GM18517 (cell line): ENCODE results near the gene INPP4B.

Experiments used
- ATAC-seq: cut with Tn5 transposase; IDR thresholded peaks from one replicate; pipeline ENCODE4 v1.9.1; 2021; ENCODE audit warnings: mild to moderate bottlenecking, moderate library complexity; ENCODE audit not compliant: unreplicated experiment

INPP4B gene

DNA sequence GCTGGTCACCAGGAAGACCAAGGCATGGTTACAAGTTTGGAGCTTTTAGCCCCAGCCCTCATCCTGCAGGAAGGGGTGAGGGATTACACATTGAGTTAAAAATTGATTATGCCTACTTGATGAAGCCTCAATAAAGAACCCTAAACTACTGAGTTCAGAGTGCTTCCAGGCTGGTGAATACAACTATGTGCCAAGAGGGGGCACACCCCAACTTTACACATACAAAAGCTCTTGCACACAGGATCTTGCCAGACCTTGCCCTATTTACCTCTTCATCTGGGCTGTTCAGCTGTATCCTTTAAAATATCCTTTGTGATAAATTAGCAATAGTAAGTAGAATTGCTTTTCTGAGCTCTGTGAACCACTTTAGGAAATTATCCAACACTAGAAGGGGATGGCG lies 489.3 kb downstream of the INPP4B start:
- no peak for ATAC-seq

DNA sequence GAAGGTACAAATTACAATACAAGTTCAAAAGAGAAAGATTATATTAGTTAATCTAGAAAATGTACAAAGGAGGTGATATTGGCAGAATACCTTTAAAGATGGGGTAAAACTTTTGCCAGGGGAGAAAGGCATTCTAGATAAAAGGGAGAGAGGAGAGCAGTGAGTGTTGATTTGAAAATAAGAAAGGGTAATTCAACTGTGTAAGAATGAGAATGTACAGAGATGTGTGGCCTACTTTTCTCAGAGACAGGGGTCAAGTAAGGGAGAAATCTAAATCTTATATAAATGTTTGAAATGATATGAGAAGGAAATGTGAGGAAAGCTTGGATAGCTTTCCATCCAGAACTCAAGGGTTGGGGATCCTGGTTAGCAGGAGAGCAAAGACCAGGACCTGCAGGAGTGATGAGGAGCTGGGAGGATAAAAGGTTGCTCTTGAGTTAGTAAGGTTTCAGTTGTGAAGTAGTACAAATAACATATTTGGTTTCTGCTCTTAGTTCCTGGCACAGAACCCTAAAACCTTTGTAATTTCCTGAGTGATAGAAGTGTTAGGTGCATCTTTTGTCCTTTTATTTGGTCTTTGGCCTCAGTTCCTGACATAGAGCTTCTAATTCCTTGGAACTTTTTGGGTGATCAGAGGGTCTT lies 489.9 kb downstream of the INPP4B start:
- no peak for ATAC-seq

DNA sequence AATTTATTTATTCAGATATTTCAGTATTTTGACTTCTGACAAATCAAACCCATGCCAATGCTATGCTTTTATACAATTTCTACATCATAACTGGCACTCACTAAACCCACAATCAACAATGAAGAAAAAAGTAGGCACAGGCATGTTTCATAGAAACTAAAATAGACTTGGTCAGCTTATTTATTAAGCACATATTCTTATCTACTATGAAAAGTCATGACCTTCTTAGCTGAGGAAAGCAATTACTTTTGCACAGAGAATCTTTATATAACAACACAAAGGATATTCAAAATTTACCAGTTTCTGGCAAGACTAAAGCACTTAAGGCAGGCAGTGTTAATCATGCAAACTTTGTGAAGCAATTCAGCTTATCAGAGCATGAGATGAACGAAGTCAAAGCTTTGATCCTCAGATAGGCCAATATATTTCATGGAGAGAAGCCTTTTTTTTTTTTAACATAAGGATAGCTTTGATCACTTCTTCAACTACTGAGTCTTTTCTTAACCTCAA lies 490.6 kb downstream of the INPP4B start:
- no peak for ATAC-seq

DNA sequence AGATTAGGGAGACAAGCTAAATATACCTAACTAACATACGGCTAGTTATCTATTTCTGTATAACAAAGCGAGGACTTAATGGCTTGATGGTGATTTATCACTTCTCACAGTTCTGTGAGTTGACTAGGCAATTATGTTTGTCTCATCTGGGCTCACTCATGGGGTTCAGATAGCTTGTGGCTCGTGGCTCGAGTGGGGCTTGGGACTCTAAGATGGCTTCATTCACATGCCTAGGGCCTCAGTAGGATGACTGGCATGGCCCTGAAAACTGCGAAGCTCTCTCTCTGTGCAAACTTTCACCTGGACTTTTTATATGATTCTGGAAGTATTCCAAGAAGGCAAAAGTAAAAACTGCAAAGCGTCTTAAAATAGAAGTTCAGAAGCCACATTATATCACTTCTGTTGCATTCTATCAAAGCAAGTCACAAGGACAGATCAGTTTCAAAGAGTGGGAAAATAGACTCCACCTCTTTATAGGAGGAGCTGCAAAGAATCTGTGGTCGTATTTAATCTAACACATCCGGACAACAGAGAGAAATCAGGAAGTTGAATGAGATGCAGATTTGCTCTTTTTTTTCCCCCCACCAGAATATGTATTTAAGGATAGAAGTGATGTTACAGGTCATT lies 491.2 kb downstream of the INPP4B start:
- ATAC-seq = no peak

DNA sequence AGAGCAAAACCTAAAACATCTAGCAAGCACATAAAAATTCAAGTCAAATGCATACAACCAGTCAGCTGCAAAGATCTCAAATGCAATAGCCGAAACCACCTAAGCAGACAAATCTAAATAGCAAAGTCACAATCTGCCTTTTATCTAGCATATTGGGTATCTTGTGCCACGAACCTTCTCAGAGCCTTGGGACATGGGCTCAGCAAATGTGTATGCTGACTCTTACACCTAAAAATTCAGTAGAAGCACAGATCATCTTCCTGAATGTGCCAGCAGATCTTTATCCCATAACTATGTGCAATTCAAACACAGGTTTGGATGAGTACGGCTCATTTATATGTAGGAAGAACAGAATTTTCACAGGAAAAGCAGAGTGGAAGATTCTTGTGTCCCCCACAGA lies 492.1 kb downstream of the INPP4B start:
- no peak for ATAC-seq

DNA sequence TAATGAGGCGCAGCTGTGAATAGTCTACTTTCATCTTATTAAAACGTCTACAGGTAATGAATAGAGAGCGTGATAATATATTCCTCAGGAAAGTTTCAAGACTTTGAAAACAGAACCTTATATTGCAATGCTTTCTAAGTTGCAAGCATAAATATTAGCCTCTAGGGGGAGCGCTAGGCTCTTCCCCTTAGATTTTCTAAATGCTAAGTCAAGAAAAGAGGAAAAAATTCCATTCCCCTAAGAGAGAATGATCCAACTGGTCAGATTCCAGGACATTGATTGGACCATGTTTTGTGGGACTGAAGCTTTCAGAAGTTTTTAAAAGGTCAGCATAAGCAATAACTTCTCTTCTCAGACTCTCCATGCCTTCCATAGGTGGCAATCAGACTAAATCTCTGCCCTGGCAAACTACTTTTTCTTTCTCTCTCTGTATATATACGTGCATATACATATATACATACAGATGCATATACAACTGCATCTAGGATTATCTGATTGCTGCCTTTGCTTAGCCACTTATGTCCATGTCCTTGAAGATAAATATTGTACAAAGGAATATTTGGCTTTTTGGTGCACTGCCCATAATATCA lies 492.9 kb downstream of the INPP4B start:
- ATAC-seq = peak; percentile 64

DNA sequence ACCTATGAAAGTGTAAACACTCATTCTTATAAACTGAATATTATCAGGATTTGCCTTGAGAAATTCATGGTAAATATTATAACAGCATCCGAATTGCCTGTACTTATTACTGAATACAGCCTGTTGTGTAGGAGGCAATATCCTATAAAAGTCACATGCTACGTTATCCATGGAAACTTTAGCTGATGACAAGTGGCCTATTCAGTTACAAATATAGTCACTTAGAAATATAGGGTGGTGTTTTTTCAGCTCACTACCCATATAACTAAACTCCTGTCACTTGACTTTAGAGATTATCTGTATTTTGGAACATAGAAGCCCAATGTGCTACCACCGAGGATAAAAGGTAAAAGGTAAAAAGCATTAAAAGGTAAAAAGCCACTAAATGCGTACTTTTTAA lies 493.4 kb downstream of the INPP4B start:
- ATAC-seq = no peak

DNA sequence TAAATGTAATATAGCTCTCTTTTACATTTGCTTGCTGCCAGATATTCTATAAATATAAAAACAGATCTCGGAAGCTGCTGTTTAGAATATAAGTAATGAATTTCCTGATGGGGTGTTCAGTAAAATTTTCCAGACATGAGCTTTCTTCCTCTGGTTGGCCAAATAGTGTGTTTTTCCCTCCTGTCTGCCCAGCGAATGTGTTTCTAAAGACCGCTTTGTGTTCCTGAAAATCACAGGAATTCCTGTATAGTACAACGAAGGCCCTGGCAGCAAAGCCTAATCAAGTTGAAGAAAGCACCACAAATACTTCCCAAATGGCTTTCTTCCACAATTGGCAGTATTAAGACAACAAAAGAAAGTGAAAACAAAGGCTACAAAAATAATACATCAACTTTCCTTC lies 494.1 kb downstream of the INPP4B start:
- ATAC-seq = no peak

DNA sequence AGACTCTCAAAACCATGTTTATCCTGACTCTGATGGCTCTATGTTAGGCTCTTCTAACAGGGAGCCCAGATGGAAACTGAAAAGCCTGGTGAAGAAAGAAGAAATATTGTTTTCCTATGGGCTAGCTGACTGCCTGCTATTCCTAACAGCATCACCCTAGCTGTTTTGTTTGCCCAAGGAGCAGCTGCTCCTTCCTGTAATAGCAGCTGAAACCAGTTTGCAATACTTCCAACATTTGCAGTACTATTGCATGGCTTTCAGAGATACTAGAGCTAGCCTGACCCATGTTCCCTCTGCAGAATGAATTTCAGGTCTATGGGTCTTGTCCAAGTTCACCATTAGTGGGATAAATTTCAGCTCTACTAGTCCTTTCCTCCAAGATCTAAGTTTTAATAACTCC lies 495.2 kb downstream of the INPP4B start:
- ATAC-seq = no peak

DNA sequence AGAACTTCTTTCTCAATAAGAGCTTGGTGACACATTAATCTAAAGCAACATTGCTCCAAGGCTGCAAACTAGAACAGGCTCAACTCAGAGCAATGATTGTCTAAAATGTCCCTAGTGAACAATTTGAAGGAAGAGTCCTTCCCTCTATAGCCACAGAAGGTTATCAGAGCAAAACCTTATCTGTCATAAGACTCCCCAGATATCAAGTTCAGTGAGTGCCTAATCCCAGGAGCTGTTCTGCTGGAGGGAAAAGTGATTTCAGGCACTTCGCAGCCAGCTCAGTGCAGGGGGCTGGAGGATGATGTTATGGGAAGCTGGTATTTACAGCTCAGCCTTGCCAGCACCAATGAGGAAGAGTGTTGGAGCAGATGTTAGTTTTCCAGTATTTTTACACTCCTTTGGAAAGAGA lies 497.5 kb downstream of the INPP4B start:
- ATAC-seq = no peak

DNA sequence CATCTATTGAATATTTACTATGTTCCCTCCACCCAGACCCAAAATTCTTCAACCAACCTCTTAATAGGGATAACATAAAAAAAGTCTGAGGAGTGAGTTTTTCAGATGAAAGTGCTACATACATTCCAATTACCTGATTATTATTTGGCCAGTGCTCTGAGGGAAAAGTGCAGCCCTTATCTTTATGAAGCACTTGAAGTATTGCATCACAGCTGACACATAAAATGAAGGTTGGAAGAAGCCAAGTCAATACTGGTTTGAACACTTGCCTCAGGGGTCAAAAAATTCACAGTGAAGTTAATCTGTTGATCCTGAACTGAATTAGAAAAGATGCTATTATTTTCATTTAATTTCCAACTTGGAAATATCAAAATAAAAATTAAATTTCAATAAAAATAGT lies 498.9 kb downstream of the INPP4B start:
- no peak for ATAC-seq

DNA sequence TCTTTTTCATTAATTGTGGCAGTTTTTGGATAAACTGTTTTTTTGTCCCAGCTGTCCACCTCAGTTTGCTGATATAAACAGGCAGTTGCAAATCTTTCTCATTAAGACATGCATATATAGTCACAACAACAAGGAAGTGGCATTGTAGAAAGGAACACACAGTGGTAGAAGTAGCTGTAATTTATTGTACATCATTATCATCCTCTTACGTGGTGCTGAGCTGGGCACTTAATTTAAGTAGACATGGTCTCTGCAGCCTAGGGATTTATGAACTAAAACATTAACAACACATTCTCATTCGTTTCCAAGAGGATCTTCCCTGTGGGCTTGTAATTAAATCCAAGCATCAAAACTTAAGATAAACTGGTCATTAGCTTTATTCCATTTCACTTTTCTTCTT lies 500.2 kb downstream of the INPP4B start:
- ATAC-seq = no peak

DNA sequence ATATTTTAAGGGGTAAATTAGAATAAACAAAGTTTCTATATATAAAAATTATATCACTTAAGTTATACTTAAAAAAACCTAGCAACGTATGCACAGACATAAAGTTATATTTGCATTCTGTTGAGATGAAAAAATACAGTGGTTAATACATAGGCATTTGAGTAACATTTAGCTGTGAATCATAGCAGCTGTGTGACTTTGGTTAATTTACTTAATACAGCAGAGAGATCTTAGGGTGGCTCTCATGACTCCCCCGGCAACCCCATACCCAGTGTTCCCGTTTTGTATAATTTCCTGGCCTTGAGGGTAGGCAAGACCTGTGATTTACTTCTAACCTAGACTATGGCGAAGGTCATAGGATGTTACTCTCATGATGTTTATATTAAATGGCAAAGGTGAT lies 504.8 kb downstream of the INPP4B start:
- no peak for ATAC-seq

DNA sequence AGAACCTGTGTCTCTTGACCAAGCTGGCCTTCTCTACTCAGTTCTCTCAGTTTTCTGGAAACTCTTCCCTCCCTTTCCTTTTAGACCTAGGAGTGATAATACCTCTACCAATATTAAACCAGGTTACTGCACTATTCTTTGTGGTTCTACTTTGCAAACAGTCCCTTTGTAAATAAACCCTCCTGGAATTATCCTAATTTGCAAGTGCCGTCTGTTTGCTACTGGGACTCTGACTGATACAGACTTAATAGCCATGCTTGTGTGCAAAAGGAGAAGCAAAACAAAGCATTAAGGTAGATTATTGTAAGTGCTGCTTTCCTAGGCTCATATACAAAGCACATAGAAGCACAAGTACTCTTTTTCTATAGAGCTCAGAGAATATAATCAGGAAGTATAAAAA lies 507.0 kb downstream of the INPP4B start:
- ATAC-seq = no peak

DNA sequence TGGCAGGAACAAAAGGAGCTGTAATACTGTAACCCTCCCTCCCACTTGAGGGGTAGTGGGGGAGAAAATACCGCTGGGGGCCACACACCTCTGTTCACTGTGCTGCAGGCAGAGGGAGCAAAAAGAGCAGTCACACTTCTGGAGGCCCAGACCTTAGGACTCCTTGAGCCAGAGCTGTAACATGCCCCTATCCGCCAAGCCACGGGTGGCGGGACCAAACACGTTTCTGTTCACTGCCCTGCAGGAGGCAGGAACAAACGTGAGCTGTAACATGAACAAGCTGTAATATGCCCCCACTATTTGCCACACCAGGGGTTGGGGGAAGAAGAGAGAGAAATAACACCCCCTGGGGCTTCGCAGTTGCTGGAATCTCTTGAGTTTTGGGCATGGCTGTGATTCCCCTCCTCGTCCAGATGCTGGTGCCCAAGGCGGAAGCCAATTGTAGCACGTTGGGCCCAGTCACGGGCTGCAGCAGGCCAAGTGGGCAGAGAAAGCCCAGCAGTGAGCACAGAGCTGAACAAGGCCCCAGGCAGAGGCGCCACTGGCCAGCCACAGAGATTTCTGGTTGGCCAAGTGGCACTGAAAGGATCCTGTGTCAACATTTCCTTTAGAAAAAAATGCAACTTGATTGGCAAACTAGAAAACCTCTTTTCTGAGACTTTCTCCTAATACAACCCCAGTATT lies 509.7 kb downstream of the INPP4B start:
- no peak for ATAC-seq

DNA sequence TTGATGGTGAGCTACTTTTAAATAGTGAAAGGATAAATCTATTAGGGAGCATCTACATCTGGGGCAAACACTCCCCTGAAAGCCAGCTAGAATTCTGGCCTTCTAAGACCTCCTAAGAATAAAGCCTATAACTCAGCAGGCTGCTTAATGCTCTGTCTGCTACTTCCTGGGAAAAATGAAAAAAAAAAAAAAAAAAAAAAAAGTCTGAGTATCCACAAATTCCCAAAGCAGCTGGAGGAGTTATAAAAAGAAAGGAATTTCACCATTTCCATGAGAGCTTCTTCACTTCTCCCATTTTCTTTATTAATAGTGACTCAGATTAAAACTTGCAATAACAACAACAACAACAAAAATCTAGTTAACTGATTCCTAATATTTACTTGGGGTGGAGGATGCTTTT lies 511.2 kb downstream of the INPP4B start:
- ATAC-seq = no peak

DNA sequence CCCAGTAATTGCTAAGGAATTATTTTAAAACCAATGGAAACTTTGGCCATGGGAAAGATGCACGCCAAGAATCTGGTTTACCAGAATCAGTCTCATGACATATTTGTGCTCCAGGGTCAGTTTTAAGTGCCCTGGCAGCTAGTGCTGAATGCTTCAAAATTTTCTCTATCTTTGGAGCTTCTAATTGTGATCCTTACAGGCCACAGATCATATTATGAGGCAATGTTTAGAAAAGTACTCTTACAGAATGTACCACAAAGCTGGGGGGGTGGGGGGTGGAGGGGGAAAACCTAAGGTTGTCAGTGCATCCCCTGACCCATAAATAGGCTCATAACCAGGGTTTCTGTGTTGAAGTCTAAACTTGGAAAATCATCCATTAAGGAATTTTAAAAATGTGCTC lies 514.5 kb downstream of the INPP4B start:
- no peak for ATAC-seq

DNA sequence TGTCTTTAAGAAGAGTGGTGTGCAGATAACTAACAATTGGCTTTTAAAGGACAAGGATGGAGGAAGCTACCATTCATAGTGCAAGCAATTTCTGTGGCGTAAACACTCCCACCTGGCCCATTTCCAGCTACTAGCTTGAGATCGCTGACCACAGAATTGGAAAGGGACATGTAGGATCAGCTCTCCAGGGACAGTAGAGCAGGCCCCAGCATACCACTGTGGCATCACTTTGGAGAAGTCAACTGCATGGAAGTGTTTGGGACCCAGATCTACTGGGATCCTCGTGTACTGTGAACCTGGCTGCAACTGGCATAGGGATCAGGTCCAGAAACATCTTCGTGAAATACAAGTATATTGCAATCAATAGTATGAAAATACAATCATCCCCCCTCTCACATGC lies 515.0 kb downstream of the INPP4B start:
- no peak for ATAC-seq

DNA sequence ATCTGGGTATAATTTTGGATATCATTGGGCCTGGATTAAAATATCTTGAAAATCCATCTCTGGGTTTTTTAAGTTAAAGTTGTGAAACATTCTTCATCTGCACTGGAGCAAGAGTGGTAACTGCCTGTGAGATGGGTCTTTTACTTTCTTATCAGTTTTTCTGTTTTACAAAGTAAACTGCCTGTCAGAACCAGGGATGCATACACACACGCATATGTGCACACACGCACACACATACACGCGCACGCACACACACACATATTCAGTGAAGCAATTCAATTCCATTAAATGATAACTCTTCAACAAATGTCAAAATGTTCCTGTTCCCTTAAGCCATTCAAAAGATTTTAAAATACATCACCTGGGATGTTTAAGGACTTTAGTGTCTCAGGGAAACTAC lies 515.8 kb downstream of the INPP4B start:
- ATAC-seq = no peak

DNA sequence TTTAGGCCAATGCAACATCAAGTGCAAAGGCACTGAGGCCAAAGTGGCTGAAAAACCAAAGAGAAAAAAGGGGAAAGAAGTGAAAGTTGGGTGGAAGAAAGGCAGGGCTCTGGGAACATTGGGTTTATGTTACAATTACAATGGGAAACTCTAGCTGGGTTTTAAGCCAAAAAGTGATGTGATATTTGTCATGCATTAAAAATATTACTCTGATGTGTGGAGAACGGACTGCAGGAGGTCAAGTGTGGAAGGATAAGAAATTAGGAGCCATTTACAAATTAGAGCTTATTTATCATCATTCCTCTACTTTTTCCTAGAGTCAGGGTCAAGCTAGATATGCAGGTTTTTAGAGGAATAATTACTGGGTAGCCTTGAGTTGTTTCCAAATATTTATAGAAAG lies 516.8 kb downstream of the INPP4B start:
- no peak for ATAC-seq

DNA sequence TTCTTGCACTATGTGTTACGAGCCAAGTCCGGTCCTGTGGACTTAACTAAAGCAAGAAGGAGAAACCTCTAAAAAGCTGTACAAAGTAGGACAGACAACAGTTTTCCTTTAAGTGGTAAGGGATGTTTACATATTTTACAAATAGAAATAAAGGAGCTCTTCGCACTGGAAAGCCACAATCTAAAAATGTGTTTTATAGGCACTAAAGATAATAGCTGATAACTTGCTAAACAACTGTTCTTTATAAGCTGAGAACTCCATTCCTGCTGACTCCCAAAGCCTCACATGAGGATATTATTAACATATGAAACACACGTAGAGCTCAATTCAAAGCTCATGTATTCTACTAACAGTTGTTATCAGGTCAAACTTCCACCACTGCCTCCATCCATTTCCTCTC lies 519.9 kb downstream of the INPP4B start:
- ATAC-seq = no peak

DNA sequence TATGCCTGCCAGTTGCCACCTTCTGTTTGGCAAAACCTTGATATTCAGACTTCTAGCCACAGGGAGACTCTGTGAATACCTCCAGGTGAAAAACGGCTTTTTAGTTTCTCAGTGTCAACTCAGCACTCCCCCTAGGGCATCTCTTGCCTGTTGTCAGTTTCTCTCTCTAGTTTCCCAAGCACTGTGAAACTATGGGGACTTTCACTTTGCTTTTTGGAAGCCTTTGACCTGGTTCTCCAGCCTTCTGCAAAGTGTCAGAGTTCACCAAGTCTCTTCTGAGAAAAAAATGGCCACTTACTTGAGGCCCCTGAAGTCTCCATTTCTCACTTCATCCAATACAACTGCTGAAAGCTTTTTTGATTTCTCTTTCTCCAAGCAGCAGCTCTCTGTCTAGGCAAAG lies 521.5 kb downstream of the INPP4B start:
- ATAC-seq = no peak
